ENCODE measurements around the gene KLF11.

KLF11 gene

DNA sequence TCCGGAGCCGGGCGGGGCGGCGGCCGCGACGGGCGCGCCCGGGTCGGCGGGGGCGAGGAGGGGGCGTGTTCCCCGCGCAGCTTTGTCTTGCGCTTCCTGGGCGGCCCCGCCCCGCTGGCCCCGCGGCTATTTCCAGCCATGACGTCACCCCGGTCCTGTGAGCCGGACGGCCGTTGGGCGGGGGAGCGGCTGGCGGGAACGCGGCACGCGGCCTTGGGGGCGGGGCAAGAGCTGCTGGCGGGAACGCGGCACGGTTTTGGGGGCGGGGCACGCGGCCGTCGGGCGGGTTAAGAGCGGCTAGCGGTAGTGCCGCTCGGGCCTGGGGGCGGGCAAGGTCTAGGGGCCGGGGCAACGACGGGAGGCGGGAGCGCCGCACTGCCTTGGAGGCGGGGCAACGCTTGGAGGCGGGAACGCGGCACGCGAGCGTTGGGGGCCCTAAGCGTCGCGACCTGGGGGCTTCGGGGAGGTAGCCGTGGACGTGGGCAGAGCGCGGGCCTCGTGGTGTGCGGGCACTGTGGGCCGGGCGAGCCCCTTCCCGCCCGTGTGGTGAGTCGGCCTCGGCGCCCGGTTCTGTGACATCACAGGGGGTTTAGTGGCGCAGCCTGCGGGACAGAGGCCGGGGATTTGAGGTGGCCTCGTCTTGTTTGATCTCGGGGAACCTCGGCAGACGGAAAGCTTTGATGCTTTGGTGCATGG lies 704 bp downstream of the KLF11 start:
- peak; percentile 85 for DNase-seq

DNA sequence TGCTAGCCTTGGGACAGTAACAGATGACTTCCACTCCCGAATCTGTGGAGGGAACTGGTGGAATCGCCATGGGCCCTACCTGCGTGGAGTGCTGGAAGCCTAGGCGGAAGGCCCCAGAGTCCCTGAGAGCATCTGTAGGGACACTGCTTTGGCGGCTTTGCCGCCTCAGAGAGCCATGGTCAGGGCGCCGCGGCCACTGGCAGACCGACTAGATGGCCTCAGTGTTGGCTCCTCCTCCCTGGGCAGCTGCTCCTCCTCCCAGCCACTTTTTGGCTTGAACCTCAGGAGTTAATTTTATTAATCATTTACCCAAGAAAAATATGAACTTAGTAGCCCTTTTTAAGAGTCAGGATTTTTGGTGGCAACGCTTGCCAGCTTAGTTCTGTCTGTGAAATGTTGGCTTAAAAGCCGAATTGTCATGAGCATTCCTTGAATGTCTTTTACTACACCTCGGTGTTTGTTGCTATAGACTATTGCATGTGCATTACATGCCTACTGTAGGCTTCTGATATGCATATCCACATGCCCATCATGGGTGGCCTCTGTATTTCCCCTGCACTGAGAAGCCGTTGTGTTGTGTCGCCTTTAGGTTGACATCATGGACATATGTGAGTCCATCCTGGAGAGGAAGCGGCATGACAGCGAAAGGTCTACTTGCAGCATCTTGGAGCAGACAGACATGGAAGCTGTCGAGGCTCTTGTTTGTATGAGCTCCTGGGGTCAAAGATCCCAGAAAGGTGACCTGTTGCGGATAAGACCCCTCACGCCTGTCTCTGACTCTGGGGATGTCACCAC lies 2.4 kb downstream of the KLF11 start:
- no peak for DNase-seq

DNA sequence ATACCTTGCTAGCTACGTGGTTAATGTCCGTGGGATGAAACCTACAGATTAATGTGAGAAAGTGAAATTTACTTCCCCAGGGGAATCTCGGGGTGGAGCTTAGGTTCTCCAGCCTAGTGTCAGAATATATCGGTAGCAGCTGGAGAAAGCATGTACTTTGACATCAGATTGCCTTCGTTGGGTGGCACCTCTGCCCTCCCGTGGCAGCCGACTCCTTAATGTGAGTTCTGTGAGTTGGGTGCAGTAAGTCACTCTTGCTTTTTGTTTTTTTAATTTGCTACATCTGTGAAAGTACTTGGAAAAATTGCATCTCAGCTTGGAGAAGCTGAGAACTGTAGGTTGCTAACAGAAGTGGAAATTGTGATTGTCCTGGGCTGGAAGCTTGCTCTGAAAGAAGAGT lies 3.6 kb downstream of the KLF11 start:
- no peak for DNase-seq

DNA sequence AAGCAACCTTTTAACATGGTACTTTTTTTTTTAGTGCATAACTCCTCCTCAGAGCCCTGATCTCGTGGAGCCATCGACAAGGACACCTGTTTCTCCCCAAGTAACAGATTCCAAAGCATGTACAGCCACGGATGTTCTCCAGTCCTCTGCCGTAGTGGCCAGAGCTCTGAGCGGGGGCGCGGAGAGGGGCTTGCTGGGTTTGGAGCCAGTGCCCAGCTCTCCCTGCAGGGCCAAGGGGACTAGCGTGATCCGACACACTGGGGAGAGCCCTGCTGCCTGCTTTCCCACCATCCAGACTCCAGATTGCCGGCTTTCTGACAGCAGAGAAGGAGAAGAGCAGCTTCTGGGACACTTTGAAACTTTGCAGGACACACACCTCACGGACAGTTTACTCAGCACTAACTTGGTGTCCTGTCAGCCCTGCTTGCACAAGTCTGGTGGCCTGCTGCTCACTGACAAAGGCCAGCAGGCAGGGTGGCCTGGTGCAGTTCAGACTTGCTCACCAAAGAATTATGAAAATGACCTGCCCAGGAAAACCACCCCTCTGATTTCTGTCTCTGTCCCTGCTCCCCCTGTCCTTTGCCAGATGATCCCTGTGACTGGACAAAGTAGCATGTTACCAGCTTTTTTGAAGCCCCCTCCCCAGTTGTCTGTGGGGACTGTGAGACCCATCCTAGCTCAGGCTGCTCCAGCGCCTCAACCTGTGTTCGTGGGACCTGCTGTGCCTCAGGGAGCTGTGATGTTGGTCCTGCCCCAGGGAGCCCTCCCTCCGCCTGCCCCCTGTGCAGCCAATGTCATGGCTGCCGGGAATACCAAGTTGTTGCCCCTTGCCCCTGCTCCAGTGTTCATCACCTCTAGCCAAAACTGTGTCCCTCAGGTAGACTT lies 4.5 kb downstream of the KLF11 start:
- no peak for DNase-seq

DNA sequence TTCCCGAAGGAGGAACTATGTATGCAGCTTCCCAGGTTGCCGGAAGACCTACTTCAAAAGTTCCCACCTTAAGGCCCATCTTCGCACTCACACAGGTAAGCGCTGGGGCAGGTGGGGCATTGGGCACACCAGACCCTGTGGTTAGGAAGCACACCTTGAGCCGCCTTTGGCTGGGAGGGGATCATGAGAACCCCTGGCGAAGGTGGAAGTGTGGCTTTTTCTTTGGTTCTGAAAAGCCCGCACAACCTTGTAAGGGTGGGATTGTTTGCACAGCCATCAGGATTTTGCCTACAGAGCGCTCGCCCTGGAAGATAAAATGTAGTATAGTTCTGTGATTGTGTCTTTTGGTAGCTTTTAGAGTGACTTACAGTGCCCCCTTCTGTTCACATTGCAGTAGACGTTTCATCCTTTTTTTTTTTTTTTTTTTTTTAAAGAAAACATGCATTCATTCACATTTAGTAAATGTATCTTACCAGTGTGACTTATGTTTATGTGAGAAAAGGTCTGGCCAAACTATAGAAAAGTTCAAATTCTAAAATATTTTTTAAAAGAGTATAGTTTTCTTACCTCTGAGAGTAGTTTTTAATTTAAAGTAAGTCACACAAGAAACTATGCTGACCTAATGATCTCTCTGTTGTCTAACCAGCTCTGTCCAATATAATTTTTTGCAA lies 5.3 kb downstream of the KLF11 start:
- no peak for DNase-seq

DNA sequence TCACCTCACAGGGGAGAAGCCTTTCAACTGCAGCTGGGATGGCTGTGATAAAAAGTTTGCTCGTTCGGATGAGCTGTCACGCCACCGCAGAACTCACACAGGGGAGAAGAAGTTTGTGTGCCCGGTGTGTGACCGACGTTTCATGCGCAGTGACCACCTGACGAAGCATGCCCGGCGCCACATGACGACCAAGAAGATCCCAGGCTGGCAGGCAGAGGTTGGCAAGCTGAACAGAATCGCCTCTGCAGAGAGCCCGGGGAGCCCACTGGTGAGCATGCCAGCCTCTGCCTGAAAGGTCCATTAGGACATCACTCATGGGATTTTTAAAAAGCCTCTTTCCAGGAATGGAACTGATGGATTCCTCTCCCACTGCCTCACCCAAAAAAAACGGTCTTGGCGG lies 8.9 kb downstream of the KLF11 start:
- no peak for DNase-seq

DNA sequence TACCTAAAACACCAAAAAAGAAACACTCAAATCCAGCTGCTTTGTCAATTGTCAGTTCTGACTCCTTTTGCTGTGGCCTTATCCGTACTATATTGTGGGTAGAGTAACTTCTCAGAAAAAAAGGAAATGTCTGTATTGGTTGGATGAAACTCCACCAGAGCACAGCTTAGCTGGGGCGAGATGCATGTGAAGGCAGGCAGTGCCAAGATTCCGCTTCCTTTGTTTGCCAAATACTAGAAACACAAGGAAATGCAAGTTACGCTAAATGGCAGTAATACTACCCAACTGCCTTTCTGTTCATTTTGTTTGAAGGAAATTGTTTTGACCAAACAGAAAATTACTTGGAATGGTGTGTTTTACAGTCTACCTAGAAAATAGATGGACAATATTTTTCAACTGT lies 10.0 kb downstream of the KLF11 start:
- no peak for DNase-seq

DNA sequence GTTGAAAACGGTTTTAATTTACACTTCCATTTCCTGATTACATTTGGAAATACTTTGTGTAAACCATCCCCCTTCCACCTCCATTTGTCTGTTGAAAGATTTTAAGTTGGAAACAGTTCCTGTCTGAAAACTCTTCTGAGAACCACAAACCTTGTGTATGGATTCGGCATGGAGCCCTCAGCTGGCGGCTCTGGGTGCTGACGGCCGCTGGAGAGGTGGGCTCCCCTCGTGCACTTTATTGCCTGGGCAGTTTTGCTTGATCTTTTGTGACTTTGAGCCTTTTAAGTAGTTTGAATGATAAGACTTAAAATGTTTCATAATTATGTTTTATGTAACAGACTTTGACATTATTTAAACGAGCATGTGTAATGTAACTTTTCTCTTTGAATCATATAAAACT lies 11.1 kb downstream of the KLF11 start:
- no peak for DNase-seq

DNA sequence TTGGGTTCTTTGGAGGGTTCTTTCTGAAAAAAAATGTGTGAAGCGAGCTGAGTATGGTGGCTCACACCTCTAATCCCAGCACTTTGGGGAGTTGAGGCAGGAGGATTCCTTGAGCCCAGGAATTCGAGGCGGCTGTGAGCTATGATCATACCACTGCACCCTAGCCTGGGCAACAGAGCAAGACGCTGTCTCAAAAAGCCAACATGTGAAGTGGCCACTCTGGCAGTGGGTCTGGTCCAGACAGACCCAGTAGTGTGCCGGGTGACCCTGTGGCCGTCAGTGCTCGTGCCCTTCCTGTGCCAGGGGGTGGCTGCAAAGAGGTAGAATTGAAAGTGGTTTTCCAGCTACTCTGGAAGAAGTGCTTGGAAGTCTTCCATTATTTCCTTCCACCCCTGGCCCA lies 11.6 kb downstream of the KLF11 start:
- DNase-seq = no peak

DNA sequence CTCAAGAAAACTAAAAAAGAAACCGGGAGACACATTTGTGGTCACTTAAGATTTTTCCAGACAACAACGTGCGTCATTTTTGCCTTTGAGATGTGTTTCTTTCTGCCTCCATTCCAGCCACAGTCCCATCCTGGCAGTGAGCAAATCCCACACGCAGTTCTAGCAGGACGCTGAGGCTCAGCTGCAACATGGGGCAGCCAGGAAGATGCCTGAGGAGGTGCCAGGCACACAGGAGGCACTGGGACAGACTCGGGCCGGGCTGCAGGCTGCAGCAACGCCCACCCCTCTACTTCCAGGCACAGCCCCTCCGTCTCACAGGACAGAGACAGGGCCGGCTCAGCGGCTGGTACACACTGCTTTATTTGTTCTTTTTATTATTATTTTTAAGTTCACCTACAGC lies 13.1 kb downstream of the KLF11 start:
- no peak for DNase-seq

DNA sequence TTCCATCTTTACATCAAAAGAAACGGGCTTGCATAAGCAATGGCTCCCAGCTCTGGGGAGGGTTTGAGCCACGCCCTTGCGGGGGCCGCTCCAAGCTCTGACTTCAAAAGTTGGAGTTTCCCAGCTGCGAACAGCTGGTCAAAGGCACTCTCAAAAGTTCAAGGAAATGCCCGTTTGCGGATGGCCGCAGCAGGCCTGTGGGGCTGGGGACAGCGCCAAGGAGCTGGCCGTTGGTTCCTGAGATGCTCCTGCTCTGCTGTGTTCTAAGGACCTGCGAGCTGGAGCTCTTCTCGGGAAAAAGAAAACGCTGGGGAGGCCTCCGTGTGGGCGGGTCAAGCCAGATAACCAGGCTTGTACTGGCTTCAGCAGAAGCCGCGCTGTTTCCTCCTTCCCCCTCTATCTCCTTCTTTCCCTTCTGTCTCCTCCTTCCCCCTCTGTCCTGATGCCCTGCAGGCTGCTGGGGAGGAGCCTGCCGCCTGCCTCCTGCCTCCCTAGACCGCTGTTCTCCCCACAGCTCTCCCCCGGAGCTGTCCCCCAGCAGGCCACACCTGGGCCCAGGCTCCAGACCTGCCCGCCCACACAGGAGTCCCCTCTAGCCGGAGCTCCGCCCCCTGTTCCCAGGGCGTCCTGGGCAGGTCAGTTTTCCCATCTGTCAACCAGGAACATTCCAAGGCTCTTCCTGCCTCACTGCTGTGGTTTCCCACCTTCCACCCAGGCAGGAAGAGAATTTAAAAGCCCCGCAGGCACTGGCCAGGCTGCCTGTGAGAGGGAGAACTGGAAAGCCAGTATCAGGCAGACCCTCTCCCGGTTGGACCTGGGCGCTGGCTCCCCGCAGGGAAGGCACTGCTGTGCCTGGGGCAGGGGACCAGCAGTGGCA lies 14.1 kb downstream of the KLF11 start:
- no peak for DNase-seq

DNA sequence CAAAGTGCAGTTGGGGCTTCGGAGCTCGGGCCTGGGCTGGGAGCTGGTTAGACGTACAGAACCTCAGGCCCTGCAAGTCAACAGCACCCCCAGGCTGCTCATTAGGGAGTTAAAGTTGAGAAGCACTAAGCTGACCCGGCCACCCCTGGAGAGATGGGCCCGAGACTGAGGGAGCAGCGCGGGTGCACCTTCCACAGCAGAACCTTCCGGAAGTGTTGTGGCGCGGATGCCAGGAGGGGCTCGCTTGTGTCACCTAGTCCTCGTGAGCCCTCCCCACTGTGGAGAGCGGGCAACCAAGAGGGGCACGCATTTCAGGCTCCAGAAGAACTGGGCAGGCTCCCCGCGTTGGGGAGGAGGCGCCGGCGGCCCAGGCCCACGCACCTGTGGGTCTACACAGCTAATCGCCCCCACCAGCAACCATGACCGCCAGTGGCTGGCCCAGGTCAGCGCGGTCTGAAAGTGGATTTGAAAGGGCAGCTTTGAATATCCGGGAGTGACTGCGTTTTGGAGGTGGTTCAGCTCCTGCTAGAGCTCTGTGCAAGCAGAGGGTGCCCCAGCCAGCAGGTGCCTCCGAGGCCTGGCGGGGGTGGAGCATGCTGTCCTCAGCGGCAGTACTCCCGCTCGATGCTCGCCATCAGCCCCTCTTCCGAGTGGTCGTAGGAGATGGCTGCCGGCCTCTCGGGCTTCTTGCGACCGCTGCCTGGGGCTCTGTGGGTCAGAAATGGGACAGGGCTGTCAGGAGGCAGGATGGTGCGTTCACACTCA lies 15.1 kb downstream of the KLF11 start:
- DNase-seq = no peak

DNA sequence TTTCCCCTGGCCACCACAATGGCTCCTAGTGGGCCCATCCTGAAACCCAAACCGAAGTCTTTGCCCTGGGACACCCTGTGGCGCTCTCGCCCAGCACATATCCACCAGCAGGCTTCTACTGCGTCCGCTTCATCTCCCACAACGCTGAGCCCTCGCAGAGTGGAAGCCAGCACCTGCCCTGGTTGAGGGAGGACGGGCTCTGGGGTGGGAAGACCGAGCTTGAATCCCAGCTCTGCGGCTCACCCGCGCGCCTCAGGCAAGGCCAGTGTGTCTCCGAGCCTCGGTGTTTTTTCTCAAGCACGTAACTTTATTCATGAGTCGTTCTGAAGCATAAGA lies 15.6 kb downstream of the KLF11 start:
- DNase-seq = no peak

DNA sequence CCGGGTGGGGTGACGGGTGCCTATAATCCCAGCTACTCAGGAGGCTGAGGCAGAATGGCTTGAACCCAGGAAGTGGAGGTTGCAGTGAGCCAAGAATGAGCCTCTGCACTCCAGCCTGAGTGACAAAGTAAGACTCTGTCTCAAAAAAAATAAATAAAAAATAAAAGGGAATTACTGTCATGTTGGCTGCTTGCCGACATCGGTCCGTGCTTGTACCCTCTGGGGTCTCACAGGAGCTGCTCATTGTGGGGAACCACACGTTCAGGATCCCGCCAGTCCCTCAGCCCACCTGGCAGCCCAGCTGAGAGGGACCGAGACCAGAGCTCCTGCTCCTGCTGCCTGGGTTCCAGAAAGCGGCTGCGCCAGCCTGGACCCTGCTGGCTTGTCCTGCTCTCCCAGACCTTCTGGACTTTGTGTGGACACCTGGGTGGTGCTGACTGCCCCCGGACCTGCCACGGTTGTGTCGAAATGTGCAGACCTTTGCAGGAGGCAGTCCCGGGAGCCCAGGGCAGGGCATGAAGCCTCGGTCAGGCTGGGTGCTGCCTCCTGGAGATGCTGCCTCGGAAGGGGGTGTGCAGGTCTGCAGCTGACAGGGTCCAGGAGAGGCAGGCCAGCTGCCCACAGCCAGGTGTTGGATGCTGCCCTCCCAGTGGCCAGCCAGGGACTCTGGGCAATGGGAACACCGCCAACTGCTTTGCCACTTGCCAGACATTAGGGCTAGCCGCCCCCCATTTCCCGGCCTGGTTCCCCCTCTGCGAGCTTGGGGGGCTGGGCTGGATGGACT lies 16.4 kb downstream of the KLF11 start:
- no peak for DNase-seq

DNA sequence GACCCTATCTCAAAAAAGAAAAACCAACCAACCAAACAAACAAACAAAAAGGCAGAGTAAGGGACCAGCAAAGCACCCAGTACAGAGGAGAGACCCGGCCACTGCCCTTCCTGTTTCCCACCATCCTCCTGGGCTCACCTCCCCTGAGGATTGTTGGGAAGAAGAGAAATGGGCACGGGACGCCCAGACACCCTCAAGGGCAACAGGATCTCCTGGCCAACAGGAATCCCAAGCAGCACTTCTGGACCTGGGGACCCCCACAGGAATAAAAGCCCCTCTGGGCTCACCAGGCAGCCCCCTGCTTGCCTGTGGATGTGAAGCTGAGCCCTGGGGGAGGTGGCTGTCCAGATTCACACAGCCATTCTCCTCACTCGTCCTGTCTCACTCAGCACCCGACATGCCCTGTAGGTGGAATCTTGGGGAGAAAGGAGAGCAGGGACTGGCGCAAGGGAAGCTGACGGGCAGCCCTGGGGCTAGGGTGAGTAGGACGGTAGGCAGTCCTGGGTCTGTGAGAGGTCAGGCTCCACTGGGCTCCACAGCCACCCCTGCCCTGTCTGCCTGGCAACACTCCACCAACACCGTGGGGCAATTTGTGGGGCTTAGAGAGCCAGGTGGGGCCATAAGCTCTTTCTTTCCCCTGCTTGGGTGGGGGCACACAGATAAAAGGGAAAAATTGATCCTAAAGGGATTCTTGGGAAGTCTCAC lies 18.0 kb downstream of the KLF11 start:
- DNase-seq = no peak

DNA sequence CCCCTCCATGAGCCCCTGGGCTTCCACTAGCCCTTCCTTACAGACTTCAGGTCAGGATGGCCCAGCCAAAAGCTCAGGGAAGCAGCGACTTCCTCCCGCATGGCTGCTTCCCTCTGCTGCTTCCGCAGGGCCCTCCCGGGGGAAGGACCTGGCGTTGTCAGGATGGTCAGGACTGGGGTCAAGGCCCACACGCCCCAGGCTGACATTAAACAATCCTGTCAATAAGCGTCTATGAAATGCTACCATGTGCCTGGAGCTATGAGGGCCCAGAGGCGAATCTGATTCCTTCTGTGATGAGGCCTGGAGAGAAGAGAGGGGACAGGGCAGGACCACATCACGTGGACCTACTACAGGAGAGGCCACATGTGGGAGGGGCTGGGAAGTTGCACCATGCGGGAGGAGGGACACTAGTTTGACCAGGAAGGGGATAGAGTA lies 19.6 kb downstream of the KLF11 start:
- no peak for DNase-seq

DNA sequence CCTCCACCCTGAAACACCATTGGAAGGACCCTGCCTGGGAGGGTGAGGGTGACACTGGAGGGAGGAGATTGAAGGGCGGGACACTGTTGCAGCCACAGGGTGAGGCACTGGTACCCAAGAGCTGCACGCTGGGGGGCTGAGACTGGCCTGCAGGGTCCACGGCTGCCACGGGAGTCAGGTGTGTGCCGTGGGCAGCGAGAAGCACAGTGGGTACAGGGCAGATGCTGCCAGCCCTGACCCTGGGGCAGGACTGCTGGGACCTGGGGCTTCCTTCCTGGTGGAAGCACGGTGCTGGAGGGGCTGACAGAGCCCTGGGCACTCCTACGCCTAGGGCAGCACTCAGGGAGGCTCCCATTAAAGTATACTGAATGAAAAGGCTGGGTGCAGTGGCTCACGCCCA lies 20.2 kb downstream of the KLF11 start:
- no peak for DNase-seq

DNA sequence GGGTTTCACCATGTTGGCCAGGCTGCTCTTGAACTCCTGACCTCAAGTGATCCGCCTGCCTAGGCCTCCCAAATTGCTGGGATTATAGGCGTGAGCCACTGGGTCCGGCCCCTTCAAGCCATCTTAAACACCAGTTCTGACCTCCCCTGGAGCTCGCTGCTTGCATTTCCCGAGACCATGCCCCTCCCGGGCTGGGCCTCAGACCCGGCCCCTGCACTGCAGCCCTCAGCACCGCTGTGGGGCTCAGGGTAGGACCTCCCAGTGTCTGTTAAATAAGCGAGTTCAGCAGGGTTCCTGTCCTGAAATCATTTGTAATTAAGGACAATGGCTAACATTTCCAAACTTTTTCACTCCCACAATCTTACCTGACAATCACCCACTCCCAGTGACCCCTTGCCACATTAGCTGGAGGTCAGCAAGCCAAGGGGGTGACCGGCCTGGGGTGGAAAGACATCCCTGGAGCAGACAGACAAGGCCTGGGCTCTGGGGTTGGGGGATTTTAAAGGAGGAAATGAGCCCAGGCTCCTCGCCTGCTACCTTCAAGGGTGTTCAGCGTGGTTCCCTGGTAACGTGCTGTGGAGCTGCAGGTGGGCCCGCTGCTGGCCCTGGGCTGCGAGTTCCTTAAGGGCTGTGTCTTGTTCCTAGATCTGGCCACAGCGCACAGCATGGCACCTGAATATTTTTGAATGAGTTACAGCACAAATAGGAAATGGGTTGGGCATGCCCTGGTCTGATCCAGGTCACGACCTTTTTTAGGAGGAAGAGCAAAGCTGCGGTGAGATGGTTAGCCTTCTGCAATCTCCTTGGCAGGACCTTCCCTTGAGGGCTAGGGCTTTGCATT lies 21.8 kb downstream of the KLF11 start:
- DNase-seq = no peak

DNA sequence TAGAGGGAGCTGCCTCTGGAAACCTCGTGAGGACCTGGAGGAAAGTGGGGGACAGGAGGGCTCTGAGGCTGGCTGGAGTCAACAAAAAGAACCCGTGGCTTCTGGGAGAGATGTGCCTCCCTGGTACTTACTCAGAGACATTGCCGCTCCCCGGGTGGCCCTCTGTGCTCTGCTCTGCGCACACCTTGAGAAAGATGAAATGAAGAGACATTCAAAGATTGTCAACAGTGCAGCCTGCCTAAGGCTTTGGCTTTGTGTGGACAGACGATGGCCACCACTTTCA lies 22.4 kb downstream of the KLF11 start:
- no peak for DNase-seq
